Body of pancreas (tissue), 4 donors: ENCODE data around the gene PDE9A.

ENCODE experiments used
- POLR2A ChIP-seq, 3 donors: fragments of 450-650 bp; IDR thresholded peaks; one replicate each; pipeline ENCODE4 v1.6.1; 2016; ENCODE audit warnings: antibody characterized with exemption in 3 of 3, mild to moderate bottlenecking in 2 of 3
- TF ChIP-seq, protein P1 (sequence below), 7 experiments: fragments of 450-650 bp in 4 of 7; fragments of 200-600 bp in 3 of 7; sonication (generic) in 3 of 7; IDR thresholded peaks; one replicate each; pipeline ENCODE4 v1.5.1; 2016 to 2019; ENCODE audit warnings: antibody characterized with exemption in 7 of 7

GRCh38 chr21:42811960-42812359 lies 158.5 kb downstream of the PDE9A start:
- no peak for TF ChIP-seq POLR2A (IDR thresholded peaks at IDR 0.05)
- TF ChIP-seq, protein P1, sequence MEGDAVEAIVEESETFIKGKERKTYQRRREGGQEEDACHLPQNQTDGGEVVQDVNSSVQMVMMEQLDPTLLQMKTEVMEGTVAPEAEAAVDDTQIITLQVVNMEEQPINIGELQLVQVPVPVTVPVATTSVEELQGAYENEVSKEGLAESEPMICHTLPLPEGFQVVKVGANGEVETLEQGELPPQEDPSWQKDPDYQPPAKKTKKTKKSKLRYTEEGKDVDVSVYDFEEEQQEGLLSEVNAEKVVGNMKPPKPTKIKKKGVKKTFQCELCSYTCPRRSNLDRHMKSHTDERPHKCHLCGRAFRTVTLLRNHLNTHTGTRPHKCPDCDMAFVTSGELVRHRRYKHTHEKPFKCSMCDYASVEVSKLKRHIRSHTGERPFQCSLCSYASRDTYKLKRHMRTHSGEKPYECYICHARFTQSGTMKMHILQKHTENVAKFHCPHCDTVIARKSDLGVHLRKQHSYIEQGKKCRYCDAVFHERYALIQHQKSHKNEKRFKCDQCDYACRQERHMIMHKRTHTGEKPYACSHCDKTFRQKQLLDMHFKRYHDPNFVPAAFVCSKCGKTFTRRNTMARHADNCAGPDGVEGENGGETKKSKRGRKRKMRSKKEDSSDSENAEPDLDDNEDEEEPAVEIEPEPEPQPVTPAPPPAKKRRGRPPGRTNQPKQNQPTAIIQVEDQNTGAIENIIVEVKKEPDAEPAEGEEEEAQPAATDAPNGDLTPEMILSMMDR (IDR thresholded peaks at IDR 0.05) = no peak
